Pancreas (tissue), 10 donors: ENCODE data around the gene TBCK. TPM values are rescaled to one million over a fixed set of nuclear protein-coding genes. Genes with fewer than 3 reads are reported as not detected.

Experiments
- ATAC-seq, 4 donors: fragments of 200-7000 bp; cut with Tn5 transposase; one replicate each; pipeline versions ENCODE4 v1.8.0 to v1.9.1; 2020; ENCODE audit warnings: mild to moderate bottlenecking in 4 of 4, moderate library complexity in 4 of 4
- DNase-seq, 6 donors: peaks; one replicate each; pipeline ENCODE4 v3.0.0-alpha.2; 2020
- FAIRE-seq: peaks from 2 replicates; lab custom pipeline; 2012; peaks lifted over from hg19 to GRCh38; lab: Jason Lieb, UNC
- H3K27ac ChIP-seq, 4 donors: fragments of 200-600 bp; sonication (generic); 1 replicate in 3 of 4; 2 replicates in 1 of 4; pipeline versions ENCODE4 v1.5.0 to v1.8.0; 2020
- H3K27me3 ChIP-seq, 4 donors: fragments of 200-600 bp; one replicate each; pipeline ENCODE4 v1.8.0; 2021
- H3K36me3 ChIP-seq, 3 donors: fragments of 200-600 bp; sonication (generic) in 1 of 3; one replicate each; pipeline versions ENCODE4 v1.5.0 to v1.8.0; 2020 to 2021
- H3K4me1 ChIP-seq, 3 donors: fragments of 200-600 bp; one replicate each; pipeline ENCODE4 v1.8.0; 2021
- H3K4me3 ChIP-seq, 4 donors: fragments of 200-600 bp; sonication (generic) in 2 of 4; one replicate each; pipeline versions ENCODE4 v1.5.0 to v1.8.0; 2020 to 2021
- H3K9me3 ChIP-seq, 4 donors: fragments of 200-600 bp; one replicate each; pipeline ENCODE4 v1.8.0; 2021
- CTCF ChIP-seq, 4 donors: fragments of 200-600 bp; sonication (generic) in 3 of 4; IDR thresholded peaks; one replicate each; pipeline versions ENCODE4 v1.5.0 to v1.8.0; 2021; ENCODE audit warnings: antibody characterized with exemption in 4 of 4
- WGBS, 2 donors: extraction: QIAGEN DNeasy Blood & Tissue Kit; methylation state at CpG; one replicate each; pipeline ENCODE4 v1.1.7; 2013; 5-methylcytosine and 5-hydroxymethylcytosine counted together
- intact Hi-C, 3 donors: fragments of 100-400 bp; cut with DNase I; formaldehyde crosslinking; loops; one replicate each; pipeline versions ENCODE4 v1.11.1 to v1.14.2; 2022
- polyA plus RNA-seq, 2 donors: library from polyadenylated mRNA; stranded (reverse); fragments of 200-250 nt; gene quantifications; one replicate each; pipeline ENCODE4 v1.2.3, GENCODE V29; 2013
- total RNA-seq, 6 donors: library from RNA; stranded (reverse); fragmentation: NEBNext Ultra II Directional in 4 of 6; extraction: Animal tissue kit (Norgen Biotek cat#: 25700) in 4 of 6; gene quantifications; one replicate each; pipeline versions ENCODE4 v1.2.1 to v1.2.4, GENCODE V29; 2021 to 2023
- donor health status: healthy with polysubstance abuse.
- donor health status: DM: no; HTN: no; CAD: no; lungs with moderate emphysema.
- donor health status: DM: no; HTN: no; CAD: no.
- donor health status: control.
- donor health status: control.
- donor health status: Bipolar disorder and iron deficiency.
- donor health status: DM: yes; HTN: yes; CAD: no.
- donor health status: DM: no; HTN: no; CAD: no.
- donor health status: DM: no; HTN: no; CAD: no.
- donor health status: DM: yes; HTN: yes; CAD: no.

Gene TBCK
- total and polyA plus RNA-seq, 8 donors: 5.3 to 35.1 (median 12.5) TPM

- H3K4me1 ChIP-seq: no peaks in the 10 kb centered on the region
- H3K9me3 ChIP-seq: no peaks in the 10 kb centered on the region
- DNase-seq (no peak), ATAC-seq (no peak), FAIRE-seq (no peak)
- no peak overlapping the region for H3K27ac ChIP-seq
- TF ChIP-seq CTCF (IDR thresholded peaks at IDR 0.05): no peak
- no peaks in the 10 kb centered on the region for H3K36me3 ChIP-seq
- no peak overlapping the region for H3K4me3 ChIP-seq
- H3K27me3 ChIP-seq: no peaks in the 10 kb centered on the region
- intact Hi-C loops: no loop called here
- 93 to 94% methylated on average over 2 of the region's 2 CpGs for WGBS, 2 donors
Measured at GRCh38 chr4:106022454-106022853, 293.6 kb downstream of the TBCK start.

GRCh38 chr4:106021737-106022410, 294.1 kb downstream of the TBCK start:
- Histone ChIP-seq H3K27me3 (no peaks in the 10 kb centered on the region), H3K4me1 (no peaks in the 10 kb centered on the region), H3K27ac (no peak overlapping the region), H3K4me3 (no peak overlapping the region), H3K36me3 (no peaks in the 10 kb centered on the region), H3K9me3 (no peaks in the 10 kb centered on the region)
- intact Hi-C loops: no loop called here
- no peak for TF ChIP-seq CTCF (IDR thresholded peaks at IDR 0.05)
- no peak for FAIRE-seq
- WGBS, 2 donors: 82 to 91% methylated on average over 5 of the region's 5 CpGs
- no peak for DNase-seq
- no peak for ATAC-seq

- Histone ChIP-seq H3K27me3 (no peaks in the 10 kb centered on the region), H3K9me3 (no peaks in the 10 kb centered on the region), H3K27ac (no peak overlapping the region), H3K4me1 (no peaks in the 10 kb centered on the region), H3K36me3 (no peaks in the 10 kb centered on the region), H3K4me3 (no peak overlapping the region)
- DNase-seq: no peak
- no peak for ATAC-seq
- intact Hi-C loops: no loop called here
- no peak for FAIRE-seq
- TF ChIP-seq CTCF (IDR thresholded peaks at IDR 0.05): no peak
Measured at GRCh38 chr4:106019771-106020170, 296.2 kb downstream of the TBCK start.

- Histone ChIP-seq H3K4me3 (no peak overlapping the region), H3K27me3 (no peaks in the 10 kb centered on the region), H3K27ac (no peak overlapping the region), H3K9me3 (no peaks in the 10 kb centered on the region), H3K36me3 (no peaks in the 10 kb centered on the region), H3K4me1 (no peaks in the 10 kb centered on the region)
- intact Hi-C loops: no loop called here
- WGBS, 2 donors: 79 to 82% methylated on average over 5 of the region's 5 CpGs
- no peak for TF ChIP-seq CTCF (IDR thresholded peaks at IDR 0.05)
- FAIRE-seq (no peak), ATAC-seq (no peak), DNase-seq (no peak)
Measured at GRCh38 chr4:106017975-106018374, 298.0 kb downstream of the TBCK start.

- DNase-seq (no peak), ATAC-seq (no peak), FAIRE-seq (no peak)
- no peaks in the 10 kb centered on the region for H3K36me3 ChIP-seq
- TF ChIP-seq CTCF (IDR thresholded peaks at IDR 0.05): no peak
- no peak overlapping the region for H3K27ac ChIP-seq
- intact Hi-C loops: no loop called here
- WGBS, 2 donors: 97 to 98% methylated on average over 1 of the region's 1 CpG
- no peaks in the 10 kb centered on the region for H3K27me3 ChIP-seq
- H3K4me3 ChIP-seq: no peak overlapping the region
- H3K4me1 ChIP-seq: no peaks in the 10 kb centered on the region
- no peaks in the 10 kb centered on the region for H3K9me3 ChIP-seq
Measured at GRCh38 chr4:106011387-106011786, 304.6 kb downstream of the TBCK start.
